IPS-18c (cell line): ENCODE data around the gene BRICD5.
"Not testable (repeated sequence)": the region's sequence is repeated elsewhere in the genome, so short reads cannot be mapped to it uniquely, and the experiment has no call there.

ENCODE experiments used
- H3K4me3 ChIP-seq: 2 replicates; pipeline ENCODE4 v1.7.0; 2013; ENCODE audit warnings: low read depth, mild to moderate bottlenecking, low read length, moderate library complexity; ENCODE audit not compliant: insufficient read depth
- H3K9me3 ChIP-seq: one replicate; pipeline ENCODE4 v1.6.1; 2013; ENCODE audit warnings: mild to moderate bottlenecking, low read length, moderate library complexity; ENCODE audit not compliant: control insufficient read depth, insufficient read depth

Gene BRICD5

DNA sequence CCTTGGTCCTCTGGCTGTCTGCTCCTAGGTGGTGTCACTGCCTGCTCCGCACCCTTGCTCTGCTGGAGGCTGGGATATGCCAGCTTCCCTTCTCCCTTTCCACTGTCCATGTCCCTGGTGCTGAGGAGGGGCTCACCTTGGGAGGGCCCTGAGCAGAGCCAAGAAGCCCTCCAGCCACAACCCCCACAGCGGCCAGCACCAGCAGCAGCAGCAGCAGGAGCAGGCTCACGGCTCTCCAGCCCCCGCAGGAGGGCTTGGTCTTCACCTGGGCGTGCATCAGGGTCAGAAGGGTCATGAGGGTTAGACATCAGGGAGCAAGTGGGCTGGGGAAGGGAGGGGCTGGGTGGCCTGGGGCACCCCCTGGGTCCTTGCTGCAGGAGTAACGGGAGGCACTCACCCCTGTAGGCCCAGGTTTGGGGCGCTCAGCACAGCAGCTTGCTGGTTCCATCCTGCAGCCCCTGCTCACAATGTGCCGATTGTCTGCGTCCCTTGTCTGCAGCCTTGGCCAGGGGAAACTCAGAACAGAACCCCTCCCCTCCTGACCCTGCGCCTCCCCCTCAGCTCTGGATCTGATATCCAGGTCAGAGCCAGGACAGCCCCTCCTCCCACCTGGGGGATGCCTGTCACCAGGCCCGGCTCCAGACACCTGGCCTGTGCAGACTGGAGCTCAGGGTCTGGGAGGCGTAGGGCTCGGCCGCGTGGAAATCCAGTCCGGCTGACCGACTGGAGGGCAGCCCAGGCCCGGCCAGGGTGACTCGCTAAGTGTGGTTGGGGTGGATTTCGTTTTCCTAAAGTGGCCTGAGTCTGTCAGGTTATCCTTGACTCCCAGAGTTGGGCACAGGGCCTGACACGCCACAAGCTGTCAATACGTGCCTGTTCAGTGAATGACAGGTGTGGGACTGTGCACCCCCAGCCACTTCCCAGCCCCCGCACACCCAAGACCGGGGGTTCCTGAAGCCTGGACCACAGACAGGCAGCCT, at the start of gene BRICD5:
BRICD5 (minus strand) TSS at position 478 of the 980 bp plus-strand sequence; CDS start at position 448, 30 bp downstream.
- no peaks in the 10 kb centered on the region for H3K9me3 ChIP-seq
- H3K4me3 ChIP-seq: no peak within 1 kb of the TSS

DNA sequence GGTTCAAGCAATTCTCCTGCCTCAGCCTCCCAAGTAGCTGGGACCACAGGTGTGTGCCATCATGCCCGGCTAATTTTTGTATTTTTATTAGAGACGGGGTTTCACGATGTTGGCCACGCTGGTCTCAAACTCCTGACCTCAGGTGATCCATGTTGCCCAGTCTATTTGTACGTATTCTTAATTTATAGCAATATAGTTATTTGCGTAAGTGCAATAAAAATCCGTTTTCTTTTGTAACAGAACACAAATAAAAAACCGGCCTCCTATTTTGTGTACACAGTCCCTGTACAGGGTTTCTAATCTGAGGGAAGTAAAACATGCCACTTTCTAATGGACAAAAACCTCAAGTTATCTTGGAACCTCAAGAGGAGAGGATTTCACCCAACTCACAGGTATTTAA, 49.6 kb upstream of the BRICD5 start:
- Histone ChIP-seq H3K4me3 (no peak overlapping the region), H3K9me3 (peaks cover under 1% of the 10 kb centered on the region)

DNA sequence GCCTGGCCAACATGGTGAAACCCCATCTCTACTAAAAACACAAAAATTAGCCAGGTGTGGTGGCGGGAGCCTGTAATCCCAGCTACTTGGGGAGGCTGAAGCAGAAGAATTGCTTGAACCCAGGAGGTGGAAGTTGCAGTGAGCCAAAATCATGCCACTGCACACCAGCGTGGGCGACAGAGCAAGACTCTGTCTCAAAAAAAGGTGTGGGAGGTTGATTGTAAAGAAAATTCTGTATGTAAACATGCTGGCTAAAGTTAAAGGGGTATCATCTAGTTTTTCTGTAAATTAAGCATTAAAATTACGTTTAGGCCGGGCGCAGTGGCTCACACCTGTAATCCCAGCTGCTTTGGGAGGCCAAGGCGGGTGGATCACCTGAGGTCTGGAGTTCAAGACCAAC, 47.9 kb upstream of the BRICD5 start:
- H3K9me3 ChIP-seq, H3K4me3 ChIP-seq: not testable (repeated sequence)

DNA sequence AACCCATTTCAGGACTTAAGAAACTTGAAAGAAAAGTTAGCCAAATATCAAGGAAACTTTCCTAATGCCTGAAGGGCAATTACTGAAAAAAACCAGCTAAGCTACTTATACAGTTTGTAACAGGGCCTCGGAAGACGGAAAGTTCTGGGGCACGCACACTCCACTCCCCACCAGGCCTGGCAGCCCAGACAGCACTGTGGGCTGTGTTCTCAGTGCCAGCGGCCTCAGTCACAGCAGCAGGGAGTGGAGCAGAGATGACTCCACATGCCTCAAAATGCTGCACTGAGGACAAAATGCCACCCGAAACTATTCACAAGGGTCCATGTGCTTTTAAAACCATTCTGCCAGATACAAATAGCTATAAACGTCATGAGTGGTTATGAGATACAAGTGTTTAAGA, 47.1 kb upstream of the BRICD5 start:
- peaks cover 2% of the 10 kb centered on the region for H3K9me3 ChIP-seq

DNA sequence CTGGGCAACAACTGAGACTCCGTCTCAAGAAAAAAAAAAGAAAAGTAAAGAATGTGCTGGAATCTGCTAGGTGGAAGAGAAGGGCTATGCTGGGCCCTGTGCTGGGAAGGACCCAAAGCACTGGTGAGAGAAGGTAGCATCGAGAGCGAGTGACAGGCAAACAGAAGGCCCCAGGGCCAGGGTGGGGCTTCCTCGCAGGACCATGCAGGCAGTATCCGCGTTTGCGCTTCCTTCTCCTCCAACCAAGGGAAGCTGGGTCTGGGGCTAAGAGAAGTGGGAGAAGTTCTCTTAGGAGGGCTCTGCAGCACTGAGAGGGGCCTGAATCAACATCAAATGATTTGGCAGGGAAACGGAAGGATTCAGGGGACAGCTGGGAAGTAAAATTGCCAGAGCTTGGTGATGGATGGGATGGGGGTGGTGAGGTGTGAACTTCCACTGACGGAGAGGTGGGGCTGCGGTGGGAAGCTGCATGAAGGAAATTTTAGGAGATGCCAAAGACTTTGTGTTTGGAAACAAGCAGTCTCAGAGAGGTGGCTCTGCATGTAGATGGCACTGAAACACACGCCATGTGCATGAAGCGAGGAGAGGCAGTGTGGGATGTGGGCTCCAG, 46.0 kb upstream of the BRICD5 start:
- Histone ChIP-seq H3K9me3 (peaks cover 2% of the 10 kb centered on the region), H3K4me3 (no peak overlapping the region)

More for the DNA sequence above, 47.1 kb upstream of the BRICD5 start:
- H3K4me3 ChIP-seq: no peak overlapping the region

- Histone ChIP-seq H3K4me3 (no peak overlapping the region), H3K9me3 (peaks cover 2% of the 10 kb centered on the region)
These were observed 42.6 kb upstream of the BRICD5 start for GRCh38 chr16:2253293-2253692.

DNA sequence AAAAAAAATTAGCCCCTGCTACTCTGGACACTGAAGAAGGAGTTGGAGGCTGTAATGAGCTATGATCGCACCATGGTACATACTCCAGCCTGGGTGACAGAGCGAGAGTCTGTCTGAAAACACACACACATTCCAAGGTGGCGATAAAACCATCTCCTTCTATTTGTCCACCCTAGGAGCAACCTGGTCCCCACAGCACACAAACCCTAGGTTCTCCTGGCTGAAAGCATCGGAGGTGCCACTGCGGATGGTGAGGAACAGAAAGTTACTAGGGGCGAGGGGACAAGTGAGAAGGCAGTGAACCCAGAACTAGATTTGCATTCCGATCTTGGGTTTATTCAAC, 42.1 kb upstream of the BRICD5 start:
- Histone ChIP-seq H3K4me3 (no peak overlapping the region), H3K9me3 (peaks cover 2% of the 10 kb centered on the region)

DNA sequence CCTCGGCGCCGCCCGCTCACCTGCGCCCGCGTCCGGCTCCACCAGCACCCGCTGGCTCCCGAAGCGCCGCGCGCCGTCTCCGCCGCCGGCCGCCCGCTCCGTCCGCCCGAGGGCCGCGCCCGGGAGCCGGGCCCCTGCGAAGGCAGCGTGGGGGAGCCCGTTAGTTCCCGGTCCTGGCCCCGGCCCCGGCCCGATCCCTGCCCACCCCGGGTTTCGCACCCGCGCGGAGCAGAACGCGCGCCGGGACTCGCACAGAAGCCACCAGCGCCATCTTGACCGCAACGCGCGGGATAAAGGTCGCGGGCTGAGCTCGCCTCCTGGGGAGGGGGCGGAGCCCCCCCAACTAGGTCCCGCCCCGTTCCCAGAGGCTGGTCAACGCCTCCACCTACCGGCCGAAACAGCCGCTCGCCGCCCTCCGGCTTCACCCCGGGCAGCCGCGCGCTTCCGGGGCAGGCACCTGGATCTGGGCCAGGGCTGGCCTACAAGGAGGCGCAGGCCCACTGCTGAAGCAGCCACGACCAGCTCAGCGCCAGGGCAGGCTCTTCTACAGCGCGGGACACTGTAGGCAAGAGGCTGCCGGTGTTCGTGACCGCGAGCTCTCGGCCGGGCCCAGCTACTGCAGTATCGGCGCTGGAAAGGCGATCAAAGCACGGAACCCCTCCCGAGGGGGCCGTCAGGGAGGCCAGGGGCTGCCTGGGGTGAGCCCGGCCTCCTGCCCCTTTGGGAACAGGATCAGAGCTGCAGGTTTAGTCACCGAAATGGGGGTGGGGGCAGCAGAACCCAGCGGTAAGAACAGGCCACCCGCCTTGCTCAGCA, 40.8 kb upstream of the BRICD5 start, which contains the start of gene ECI1:
ECI1 (minus strand) TSS at position 292 of the 816 bp plus-strand sequence; CDS start at position 271, 21 bp downstream.
- Histone ChIP-seq H3K9me3 (peaks cover 2% of the 10 kb centered on the region), H3K4me3 (peak within 1 kb of the TSS; percentile 77)

DNA sequence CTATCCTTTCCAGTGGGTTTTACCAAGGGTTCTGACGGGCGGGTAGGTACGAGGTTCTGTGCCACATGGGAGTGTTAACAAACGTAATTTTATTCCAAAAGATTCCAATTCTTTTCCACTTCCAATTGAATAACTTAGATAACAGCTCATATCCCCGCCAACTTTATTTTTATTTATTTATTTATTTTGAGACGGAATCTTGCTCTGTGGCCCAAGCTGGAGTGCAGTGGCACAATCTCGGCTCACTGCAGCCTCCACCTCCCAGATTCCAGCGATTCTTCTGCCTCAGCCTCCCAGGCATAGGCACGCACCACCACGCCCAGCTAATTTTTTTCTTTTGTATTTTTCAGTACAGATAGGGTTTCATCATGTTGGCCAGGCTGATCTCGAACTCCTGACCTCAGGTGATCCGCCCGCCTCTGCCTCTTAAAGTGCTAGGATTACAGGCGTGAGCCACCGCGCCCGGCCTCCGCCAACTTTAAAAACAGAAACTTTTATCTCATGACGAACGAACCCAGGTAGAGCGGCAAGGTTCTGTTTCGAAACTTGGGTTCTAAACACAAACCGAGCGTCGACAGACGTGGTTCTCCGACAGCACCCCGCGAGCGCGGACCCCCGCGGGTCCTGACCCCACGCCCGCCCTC, 40.1 kb upstream of the BRICD5 start:
- H3K4me3 ChIP-seq: peak overlapping the region; percentile 77
- peaks cover 2% of the 10 kb centered on the region for H3K9me3 ChIP-seq

DNA sequence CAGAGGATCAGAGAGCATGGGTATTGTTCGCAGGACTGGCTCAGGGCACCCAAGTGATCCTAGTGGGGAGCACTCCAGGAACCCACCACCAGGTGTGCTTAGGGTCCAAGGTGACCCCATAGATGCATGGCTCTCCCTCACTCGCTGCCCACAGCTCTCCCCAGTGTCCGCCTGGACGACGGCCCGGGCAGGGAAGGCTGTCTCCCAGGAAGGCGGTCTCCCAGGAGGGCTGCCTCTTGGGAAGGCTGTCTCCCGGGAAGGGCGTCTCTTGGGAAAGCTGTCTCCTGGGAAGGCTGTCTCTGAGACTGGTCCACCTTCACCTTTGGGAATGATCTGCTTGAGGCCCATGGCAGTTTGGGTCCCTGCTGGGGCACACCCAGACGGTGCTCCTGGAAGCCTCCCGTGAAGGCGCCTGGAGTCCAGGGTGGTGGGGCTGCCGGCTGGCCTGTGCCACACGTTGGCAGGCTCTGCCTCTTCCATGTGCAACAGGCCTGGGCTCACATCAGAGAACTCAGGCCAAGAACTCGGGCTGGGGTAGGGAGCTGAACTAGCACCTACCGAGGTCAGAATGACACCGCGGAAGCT, 35.7 kb upstream of the BRICD5 start:
- Histone ChIP-seq H3K4me3 (no peak overlapping the region), H3K9me3 (no peaks in the 10 kb centered on the region)

DNA sequence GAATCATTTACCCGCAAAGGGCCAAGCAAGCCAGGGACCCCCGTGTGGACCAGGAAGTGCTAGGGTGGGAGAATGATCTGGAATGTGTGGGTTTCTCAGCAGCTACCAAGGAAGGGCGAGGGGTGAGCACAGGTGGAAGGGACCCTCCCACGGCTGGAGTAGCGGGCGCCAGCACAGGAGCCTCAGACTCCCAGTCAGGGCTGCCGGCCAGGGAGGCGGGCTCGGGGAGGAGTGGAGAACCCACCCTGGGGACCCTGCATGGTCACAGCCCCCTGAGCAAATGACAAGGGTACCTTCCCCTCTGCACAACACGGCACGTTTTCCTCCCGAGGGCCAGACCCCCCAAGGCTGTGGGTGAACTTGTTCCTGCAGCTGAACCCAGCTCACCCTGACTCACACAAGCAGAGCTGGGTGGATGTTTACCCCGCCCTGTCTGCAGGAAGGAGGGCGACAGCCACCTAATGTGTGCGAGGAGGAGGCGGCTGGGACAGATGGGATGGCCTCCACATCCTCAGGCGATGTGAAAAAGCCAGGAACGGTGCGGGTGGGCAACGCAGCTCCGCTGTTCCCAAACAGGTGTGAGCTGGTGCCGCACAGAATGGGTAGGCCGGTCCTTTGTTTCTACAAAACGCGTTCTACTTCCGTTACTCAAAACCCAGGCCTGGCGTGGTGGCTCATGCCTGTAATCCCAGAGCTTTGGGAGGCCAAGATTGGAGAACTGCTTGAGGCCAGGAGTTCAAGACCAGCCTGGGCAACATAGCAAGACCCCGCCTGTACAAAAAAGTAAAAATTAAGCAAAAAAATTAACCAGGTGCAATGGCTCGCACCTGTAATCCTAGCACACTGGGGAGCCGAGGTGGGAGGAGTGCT, 34.5 kb upstream of the BRICD5 start:
- no peak overlapping the region for H3K4me3 ChIP-seq
- H3K9me3 ChIP-seq: no peaks in the 10 kb centered on the region

GRCh38 chr16:2244301-2244700, 33.6 kb upstream of the BRICD5 start:
- Histone ChIP-seq H3K9me3 (no peaks in the 10 kb centered on the region), H3K4me3 (no peak overlapping the region)

- Histone ChIP-seq H3K4me3 (no peak overlapping the region), H3K9me3 (no peaks in the 10 kb centered on the region)
These were observed 33.1 kb upstream of the BRICD5 start for GRCh38 chr16:2243781-2244180.

GRCh38 chr16:2243031-2243528, 32.4 kb upstream of the BRICD5 start:
- Histone ChIP-seq H3K4me3 (no peak overlapping the region), H3K9me3 (no peaks in the 10 kb centered on the region)

DNA sequence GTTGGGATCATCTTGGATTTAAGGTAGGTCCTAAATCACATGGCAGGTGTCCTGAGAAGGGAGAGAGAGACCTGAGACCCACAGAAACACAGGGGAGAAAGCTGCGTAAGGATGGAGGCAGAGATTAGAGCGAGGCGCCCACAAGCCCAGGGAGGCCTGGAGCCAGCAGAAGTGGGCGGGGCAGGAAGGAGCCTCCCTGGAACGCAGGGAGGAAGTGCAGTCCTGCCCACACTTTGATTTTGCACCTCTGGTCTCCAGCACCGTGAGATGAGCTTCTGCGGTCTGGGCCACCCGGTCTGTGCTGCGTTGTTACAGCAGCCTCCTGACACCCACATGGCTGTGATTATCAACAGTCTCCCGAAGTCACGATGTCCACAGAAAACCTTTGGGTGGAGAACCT, 31.9 kb upstream of the BRICD5 start:
- Histone ChIP-seq H3K9me3 (no peaks in the 10 kb centered on the region), H3K4me3 (no peak overlapping the region)

DNA sequence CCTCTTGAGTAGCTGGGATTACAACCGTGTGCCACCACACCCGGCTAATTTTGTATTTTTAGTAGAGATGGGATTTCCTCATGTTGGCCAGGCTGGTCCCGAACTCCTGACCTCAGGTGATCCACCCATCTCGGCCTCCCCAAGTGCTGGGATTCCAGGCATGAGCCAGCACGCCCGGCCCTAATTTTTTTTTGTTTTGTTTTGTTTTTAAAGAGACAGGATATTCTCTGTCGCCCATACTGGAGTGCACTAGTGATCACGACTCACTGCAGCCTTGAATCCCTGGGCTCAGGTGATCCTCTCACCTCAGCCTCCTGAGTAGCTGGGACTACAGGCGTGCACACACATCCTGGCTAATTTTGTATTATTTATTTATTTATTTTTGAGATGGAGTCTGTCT, 29.7 kb upstream of the BRICD5 start:
- H3K4me3 ChIP-seq, H3K9me3 ChIP-seq: not testable (repeated sequence)
